ENCODE measurements around the gene TMEM269.

The TMEM269 gene

GRCh38 chr1:42825036-42825851 lies 40.5 kb downstream of the TMEM269 start:
- no peak for DNase-seq

- DNase-seq: no peak
Observed at GRCh38 chr1:42830631-42831030, 45.8 kb downstream of the TMEM269 start.

DNA sequence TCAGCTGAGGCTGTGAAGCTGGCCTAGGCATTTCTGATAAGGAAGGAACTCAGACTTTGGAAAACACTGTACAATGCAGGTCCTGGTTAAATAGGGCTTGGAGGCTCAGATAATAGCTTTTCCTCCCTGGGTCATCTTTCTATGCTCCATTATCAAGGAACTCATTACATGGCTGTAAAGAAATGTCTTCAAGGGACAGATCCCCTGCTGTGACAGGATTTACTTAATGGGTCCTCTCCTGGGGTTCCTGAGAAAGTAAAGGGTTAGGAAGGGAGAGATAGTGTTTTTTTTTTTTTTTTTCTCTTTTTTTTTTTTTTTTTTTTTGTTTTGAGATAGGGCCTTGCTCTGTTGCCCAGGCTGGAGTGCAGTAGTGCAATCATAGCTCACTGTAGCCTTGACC lies 46.5 kb downstream of the TMEM269 start:
- DNase-seq: no peak

- no peak for DNase-seq
Observed at GRCh38 chr1:42832641-42833240, 48.0 kb downstream of the TMEM269 start.

DNA sequence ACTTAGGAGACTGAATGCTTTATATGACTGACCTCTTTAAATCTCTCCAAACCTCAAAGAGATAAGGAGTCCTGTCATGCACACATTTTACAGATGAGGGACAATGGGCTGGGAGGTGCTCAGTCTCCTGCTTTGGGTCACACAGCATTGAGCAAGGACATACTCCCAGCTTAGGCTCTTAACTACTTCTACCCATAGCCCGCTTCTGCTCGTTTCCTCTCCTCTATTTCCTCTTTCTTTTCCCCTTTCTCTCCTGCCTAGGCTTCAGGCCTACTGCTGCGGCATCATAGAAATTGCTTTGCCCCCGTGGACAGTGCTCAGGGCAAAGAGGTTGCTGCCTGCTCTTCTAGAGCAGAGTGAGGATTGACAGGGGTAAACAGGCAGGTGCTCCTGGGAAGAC lies 49.2 kb downstream of the TMEM269 start:
- DNase-seq: no peak

DNA sequence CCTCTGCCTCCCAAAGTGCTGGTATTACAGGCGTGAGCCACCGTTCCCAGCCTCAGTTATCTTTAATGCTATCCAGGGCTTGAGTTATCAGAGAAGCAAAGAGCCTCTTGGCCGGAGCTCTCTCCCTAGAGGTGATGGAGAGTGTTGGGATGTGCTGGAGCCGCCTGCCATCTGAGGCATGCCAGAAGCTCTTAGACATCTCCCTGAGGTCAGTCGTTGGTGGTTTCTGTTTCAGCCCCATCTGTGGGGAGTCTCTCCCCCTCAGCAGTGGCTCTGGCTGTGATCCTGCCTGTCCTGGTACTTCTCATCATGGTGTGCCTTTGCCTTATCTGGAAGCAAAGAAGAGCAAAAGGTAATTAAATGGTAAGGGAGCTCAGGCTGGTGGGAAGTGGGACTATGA lies 50.0 kb downstream of the TMEM269 start:
- no peak for DNase-seq

DNA sequence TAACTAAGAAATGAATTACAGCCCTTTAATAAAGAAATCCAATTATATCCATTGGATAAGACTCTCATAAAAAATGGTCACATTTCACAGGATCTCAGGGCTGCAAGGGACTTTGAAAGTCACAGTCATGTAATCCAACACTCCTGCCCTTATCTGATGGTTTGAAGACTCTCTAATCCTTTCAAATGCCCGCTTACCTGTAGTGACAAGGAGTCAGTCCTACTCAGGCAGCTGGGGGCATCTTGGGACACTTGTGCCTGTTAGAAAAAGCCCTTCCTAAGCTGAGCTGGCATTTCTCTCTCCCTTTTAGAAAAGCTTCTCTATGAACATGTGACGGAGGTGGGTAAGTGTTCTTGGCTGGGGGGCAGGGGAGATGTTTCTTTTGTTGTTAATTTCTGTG lies 50.6 kb downstream of the TMEM269 start:
- no peak for DNase-seq

- DNase-seq: peak in 1 of 2 donors; percentile 18
Observed at GRCh38 chr1:42837709-42838108, 52.9 kb downstream of the TMEM269 start.

- peak in 1 of 2 donors; percentile 31 for DNase-seq
Observed at GRCh38 chr1:42838482-42839190, 53.8 kb downstream of the TMEM269 start.

DNA sequence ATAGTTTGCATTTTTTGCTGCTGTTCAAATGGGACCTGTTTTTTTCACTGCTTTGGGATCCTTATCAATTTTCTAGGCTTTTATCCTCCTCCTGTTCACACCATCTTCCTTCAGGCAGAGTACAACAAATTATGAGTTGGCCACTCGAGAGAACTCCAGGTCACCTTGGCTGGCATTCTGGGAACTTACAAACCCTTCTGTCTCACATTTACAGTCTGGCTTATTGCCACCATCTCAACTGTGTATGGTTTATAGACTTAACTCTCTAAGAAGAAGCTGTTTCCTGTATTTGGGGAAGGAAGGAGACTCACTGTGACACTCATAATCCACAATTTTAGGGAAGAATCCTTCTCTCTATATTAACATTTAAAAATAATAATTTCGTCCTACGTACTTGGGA lies 56.2 kb downstream of the TMEM269 start:
- no peak for DNase-seq

GRCh38 chr1:42841440-42842147 lies 56.8 kb downstream of the TMEM269 start:
- DNase-seq: no peak

- DNase-seq: no peak
Observed at GRCh38 chr1:42844592-42845140, 59.9 kb downstream of the TMEM269 start.

DNA sequence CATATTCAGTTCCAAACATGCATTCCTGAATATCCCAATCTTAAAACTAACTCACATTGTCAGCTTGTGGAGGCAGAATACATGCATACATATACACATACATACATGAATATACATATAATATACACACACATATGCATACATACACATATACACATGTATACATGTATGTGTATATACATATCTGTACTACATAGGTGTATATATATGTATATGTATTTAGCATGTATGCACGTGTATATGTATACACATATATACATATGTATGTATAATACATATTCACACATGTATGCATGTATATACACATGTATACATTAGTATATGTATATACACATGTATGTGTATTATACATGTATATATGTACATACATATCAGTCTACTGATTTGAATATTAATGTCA lies 60.4 kb downstream of the TMEM269 start:
- DNase-seq: no peak

DNA sequence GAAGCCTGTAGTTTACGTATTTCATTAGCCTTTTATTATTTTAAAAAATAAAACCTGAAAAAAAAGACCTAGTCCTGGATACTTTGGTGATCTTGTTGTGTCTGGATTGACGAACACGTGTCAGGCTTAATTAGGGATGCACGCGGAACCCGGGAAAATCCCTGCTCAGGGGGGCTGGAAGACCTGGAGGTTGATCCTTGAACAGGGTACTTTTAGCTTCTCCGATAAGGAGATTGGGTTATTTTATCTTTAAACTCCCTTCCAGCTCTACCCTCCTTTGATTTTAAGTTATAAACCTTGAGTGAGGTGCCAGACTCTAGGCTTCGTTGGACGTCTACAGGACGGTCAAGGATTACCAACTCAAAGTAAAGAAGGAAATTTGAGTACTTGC lies 61.1 kb downstream of the TMEM269 start:
- DNase-seq: no peak

- DNase-seq: peak; percentile 92 to 98
Observed at GRCh38 chr1:42846257-42847110, 61.7 kb downstream of the TMEM269 start, which contains the start of gene ZNF691. TSS of gene ZNF691 (plus strand) at chr1:42846613. CDS start at chr1:42849659, 3,046 bp downstream.

DNA sequence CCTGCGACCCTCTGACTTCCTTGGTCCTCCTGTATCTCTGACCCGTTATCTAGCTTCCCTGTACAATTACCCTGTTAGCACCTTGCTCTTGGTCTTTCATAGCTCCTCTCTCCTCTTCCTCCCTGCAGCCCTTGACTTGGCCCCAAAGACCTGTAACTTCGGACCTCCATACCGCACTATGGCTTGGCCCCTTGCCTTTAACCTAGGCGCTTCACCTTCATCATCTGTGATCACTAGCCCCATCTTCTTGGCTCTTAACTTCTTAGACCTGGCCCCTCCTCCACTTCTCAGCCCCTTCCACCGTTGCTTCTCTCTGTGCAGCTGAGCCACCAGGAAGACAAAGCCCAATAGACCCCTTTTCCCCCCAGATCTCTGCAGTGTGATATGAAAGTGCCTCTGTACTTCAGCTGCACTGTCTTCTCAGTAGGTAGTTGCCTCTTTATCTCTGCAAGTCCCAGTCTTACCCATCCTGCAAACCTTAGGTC lies 62.4 kb downstream of the TMEM269 start:
- DNase-seq: no peak

GRCh38 chr1:42847721-42848460 lies 63.1 kb downstream of the TMEM269 start:
- DNase-seq: no peak

DNA sequence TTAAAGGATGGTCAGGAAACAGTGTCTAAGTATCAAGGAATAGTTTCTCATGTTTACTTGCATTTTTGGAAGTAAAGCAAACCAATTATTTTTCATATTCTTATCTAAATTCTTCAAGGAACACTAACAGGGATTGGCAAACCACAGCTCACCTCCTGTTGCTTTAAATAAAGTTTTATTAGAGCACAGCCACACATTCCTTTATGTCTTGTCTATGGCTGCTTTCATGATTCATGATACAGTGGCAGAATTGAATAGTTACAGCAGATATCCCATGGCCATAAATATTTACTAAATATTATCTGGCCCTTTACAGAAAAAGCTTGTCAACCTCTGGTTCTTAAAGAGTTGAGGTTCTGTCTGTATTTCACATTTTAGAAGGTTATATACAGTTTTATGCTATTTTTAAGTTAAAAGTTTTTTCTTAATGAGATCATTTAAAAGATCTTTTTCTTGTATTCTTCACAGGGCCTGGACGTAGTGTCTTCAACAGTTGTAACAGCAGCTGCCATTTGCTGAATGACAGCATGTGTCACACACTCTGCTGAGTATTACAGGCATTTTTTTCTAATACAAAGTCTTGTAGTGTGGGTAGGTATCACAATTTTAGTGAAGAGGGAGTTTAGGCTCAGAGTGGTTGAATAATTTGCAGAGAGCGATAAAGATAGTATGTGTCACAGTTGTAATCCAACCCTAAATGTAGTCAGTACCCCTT lies 64.2 kb downstream of the TMEM269 start:
- no peak for DNase-seq

DNA sequence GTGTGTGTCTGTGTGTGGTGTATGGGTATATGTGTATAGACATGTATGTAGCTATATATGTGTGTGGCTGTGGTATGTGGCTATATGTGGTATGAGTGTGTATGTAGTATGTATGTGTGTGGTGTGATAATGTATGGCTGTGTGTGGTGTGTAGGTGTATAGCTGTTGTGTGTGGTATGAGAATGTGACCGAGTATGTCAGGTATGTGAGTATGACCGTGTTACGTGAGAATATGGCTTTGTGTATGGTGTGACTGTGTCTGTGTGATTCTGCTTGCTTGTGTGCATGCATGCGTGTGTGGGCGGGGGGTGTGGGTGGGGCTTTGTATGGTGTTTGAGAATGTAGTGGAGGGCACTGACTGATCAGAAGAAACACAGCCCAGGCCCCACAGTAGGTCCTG lies 65.2 kb downstream of the TMEM269 start:
- no peak for DNase-seq

All from hippocampal formation (tissue), 2 donors.